Measurements from ENCODE around the gene PCGF6.
"Not testable (repeated sequence)": the region's sequence is repeated elsewhere in the genome, so short reads cannot be mapped to it uniquely, and the experiment has no call there.

Gene PCGF6, protein sequence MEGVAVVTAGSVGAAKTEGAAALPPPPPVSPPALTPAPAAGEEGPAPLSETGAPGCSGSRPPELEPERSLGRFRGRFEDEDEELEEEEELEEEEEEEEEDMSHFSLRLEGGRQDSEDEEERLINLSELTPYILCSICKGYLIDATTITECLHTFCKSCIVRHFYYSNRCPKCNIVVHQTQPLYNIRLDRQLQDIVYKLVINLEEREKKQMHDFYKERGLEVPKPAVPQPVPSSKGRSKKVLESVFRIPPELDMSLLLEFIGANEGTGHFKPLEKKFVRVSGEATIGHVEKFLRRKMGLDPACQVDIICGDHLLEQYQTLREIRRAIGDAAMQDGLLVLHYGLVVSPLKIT

DNA sequence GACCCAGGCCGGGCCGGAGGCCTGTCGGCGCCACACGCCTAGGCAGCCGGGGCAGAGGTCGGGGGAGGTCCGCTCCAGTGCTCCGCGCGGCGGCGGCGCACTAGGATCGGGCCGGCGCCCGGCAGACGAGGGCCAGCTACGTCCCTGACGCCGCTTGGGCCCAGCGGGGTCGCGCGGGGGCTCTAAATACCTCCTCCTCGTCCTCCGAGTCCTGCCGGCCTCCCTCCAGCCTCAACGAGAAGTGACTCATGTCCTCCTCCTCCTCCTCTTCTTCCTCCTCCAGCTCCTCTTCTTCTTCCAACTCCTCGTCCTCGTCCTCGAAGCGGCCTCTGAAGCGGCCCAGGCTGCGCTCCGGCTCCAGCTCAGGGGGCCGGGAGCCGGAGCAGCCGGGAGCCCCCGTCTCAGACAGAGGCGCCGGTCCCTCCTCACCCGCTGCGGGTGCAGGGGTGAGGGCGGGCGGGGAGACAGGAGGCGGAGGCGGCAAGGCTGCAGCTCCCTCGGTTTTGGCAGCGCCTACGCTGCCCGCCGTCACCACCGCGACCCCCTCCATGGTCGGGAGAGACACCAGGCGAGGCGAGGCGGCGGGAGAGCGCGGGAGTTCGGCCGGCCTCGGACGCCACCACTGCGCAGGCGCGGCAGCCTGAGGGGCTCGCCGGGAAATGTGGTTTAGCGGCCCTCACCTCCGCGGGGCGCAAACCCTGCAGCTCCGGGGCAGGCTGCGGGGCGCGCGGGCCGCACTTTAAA, at the start of gene PCGF6:
PCGF6 (minus strand) TSS at position 624 of the 744 bp plus-strand sequence; CDS start at position 550, 74 bp downstream.
- DNase-seq, result peak; percentile 73 to 90 (median 86)

DNA sequence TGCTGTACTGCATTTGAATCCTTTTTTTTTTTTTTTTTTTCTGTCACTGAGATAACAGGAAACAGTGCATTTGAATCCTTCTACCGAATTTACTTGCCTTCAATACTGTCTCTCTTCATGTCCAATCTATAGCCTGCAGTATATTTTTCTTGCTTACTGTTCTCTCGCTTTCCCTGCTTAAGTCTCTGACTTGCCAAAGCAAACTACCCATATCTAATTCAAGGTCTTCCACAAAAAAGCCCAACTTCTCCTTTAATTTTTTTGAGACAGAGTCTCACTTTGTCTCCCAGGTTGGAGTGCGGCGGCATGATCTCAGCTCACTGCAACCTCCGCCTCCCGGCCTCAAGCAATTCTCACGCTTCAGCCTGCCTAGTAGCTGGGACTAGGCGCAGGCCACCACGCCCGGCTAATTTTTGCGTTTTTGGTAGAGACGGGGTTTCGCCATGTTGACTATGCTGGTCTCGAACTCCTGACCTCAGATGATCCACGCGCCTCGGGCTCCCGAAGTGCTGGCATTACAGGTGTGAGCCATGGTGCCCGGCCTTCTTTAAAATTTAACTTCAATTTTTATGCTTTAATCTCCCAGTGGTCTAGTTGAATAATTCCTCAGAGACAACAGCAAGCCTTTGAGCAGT, 46.4 kb upstream of the PCGF6 start:
- no peak for DNase-seq

GRCh38 chr10:103396789-103397087, 45.8 kb upstream of the PCGF6 start:
- DNase-seq, result no peak

DNA sequence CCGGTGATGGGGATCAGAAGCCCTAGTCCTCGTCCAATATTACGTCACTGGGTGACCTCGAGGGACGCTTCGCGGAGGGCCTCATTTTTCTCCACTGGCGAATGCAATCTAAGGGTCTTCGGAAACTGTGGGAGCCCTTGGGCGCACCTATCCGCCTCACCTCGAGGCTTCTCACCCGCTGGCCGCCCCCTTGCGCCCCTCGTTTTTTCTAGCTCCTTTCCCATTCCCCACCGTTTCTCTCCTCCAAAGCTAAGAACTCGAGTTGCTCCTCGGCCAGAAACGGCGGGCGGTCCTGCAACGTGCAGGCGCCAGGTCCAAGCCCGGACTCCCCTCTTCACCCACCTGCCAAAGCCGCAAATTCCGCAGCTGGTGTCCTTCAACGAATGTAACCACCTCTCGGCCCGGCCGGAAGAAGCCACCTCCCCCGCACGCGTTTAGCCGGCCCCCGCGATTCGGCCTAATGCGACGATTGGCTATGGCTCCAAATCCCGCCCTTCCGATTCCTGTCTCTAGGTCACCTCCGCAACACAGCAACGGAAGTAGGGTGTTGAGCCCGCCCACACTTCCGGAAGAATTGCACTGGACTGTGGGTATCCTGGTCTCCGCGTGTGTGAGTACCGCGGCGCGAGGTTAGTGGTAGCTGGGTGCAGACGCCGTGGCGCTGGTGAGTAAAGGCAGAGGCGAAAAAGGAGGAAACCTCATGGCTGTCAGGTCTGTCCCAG, 45.3 kb upstream of the PCGF6 start, which contains the start of the genes ATP5MK and PDCD11:
ATP5MK (minus strand) TSS at position 409 of the 722 bp plus-strand sequence. CDS start 4,018 bp downstream, outside the sequence.
PDCD11 (plus strand) TSS at position 560 of the 722 bp plus-strand sequence. CDS start 1,801 bp downstream, outside the sequence.
- DNase-seq, result peak; percentile 90 to 96 (median 93)

DNA sequence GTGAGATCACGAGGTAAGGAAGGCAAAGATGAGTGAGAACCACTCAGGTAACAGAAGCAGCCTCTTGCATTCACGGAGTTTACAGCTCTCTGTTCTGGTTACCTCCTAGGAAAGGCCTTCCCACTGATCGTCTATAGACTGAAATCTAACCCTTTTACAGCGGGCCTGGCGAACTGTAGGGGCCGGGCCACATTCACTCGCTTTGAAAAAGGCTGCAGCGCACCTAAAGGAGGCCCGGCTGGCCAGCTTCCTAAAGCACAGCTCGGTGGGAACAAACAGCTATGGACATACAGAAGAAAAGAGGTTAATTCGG, 44.8 kb upstream of the PCGF6 start:
- DNase-seq, result peak in 2 of 3 experiments; percentile 24 to 49

DNA sequence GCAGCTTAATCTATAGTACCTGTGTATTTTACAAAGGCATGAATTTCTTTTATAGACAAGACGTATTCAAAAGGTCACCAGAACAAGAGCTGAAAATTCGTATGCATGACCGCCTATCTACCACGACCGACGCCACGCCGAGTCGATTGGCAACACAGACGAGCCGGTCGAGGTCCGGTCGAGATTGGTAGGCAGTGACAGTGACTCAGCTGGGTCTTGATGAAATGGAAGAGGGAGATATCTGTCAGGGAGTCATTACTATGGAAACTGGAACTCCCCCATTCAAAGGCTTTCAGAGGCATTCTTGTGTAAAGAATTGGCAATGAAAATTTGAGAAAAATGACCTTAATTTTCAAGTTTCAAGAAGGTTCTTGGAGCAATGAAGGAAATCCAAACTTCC, 43.2 kb upstream of the PCGF6 start:
- DNase-seq, result no peak

GRCh38 chr10:103382769-103383168, 31.8 kb upstream of the PCGF6 start:
- no peak for DNase-seq

DNA sequence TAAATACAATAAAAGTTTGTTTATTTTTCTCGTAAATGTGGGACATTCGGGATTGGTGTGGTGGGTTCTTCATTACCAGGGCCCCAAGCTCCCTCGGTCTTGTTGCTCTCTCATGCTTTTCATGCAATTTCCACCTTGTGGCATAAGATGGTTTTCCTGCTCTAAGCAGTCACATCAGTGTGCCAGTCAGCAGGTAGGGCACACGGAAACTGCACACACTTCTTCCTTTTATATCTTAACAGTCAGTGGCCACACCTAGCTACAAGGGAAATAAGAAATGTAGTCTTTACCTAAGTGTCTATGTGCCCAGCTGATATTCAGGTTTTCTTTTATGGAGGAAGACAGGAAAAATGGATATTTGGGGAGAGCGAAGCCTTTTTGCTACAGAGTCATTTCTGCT, 23.3 kb upstream of the PCGF6 start:
- DNase-seq, result no peak

GRCh38 chr10:103373544-103373943, 22.6 kb upstream of the PCGF6 start:
- DNase-seq, result no peak

DNA sequence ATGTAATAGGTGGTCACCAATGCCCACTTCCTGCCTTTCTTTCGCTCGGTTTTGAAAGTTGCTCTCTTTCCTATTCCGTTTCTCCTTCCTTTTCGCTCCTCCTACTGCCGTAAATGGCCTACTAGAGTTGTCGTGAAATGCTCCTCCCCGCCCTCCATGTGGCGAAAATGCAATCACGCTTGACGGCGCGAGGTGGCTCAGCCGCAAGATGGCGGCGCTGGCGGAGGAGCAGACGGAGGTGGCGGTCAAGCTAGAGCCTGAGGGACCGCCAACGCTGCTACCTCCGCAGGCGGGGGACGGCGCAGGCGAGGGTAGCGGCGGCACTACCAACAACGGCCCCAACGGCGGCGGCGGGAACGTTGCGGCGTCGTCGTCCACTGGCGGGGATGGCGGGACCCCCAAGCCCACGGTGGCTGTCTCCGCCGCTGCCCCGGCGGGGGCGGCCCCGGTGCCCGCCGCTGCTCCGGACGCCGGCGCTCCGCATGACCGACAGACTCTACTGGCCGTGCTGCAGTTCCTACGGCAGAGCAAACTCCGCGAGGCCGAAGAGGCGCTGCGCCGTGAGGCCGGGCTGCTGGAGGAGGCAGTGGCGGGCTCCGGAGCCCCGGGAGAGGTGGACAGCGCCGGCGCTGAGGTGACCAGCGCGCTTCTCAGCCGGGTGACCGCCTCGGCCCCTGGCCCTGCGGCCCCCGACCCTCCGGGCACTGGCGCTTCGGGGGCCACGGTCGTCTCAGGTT, 17.0 kb upstream of the PCGF6 start, which contains the start of gene TAF5:
TAF5 (plus strand) TSS at position 195 of the 737 bp plus-strand sequence; CDS start at position 209, 14 bp downstream.
- DNase-seq, result peak; percentile 87 to 94 (median 90)

GRCh38 chr10:103367379-103367781, 16.4 kb upstream of the PCGF6 start:
- DNase-seq, result peak in 1 of 3 experiments; percentile 15

DNA sequence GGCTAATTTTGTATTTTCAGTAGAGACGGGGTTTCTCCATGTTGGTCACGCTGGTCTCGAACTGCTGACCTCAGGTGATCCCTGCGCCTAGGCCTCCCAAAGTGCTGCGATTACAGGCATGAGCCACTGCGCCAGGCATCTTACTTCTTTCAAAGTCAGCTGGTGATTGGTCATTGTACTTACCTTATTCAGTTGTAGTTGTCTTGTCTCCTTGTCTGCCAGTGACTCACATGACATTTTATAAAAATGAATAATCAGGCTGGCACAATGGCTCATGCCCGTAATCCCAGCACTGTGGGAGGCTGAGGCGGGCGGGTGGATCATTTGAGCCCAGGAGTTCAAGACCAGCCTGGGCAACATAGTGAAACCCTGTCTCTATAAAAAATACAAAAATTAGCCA, 9.9 kb upstream of the PCGF6 start:
- not testable (repeated sequence) for DNase-seq

- not testable (repeated sequence) for DNase-seq
Observed at GRCh38 chr10:103359493-103359892, 8.6 kb upstream of the PCGF6 start.

DNA sequence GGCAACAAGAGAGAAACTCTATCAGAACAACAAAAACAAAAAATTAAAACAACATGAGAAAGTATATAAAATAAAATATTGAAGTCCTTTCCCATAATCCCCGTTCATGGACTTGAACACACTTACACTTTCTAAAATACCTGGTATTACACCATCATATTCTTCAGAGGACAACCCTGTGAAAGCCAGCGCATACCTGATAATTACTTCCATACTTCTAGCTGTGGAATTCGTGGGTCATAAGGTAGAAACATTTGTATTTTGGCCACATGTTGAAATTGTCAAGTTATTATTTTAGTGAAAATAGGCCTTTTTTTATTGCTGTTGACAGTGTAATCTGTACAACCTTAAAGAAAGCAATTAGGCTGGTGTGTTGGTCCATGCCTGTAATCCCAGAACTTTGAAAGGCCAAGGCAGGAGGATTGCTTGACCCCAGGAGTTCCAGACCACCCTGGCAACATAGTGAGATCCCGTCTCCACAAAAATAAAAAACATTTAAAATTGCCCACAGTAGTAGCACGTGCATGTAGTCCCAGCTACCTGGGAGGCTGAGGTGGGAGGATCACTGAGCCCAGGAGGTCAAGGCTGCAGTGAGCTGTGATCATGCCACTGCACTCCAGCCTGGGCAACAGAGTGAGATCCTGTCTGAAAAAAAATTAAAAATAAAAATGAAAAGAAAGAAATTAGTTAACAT, 5.1 kb upstream of the PCGF6 start:
- no peak for DNase-seq

DNA sequence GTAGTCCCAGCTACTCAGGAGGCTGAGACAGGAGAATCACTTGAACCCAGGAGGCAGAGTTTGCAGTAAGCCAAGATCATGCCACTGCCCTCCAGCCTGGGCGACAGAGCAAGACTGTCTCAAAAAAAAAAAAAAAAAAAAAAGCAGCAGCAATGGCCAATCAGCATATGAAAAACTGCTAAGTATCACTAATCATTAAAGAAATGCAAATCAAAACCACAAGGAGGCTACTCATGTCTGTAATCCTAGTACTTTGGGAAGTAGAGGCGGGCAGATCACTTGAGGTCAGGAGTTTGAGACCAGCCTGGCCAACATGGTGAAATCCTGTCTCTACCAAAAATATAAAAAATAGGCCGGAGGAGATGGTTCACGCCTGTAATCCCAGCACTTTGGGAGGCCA, 3.6 kb upstream of the PCGF6 start:
- DNase-seq, result not testable (repeated sequence)

DNA sequence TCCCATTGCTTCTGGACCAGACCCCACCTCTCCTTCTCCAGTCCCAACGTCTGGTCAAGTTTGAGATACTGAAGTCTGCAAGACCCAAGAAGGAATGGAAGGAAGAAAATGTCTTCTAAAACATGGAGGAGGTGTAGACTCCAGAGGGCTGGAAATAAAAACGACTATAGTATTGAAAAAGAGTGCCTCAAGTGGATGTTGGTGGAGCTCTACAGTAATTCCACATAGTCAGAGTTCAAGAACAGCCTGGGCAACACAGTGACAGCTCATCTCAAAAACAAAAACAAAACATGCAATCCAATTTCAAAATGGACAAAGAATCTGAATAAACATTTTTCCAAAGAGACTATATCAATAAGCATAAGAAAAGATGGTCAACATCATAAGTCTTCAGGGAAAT, 2.3 kb upstream of the PCGF6 start:
- DNase-seq, result no peak

- no peak for DNase-seq
Observed at GRCh38 chr10:103350175-103350516, 794 bp downstream of the PCGF6 start.

DNA sequence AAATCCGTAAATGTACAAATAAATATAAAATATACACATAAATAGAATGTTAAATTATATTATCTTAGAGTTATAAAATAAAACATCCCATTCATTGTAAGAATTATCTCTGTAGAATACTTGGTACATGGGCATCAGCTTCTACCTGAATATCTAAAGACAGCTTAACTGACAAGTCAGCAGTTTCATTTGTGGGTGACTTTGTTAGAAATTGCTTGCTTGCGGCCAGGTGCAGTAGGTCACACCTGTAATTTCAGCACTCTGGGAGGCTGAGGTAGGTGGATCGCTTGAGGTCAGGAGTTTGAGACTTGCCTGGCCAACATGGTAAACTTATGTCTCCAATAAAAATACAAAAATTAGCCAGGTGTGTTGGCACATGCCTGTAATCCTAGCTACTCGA, 14.6 kb downstream of the PCGF6 start:
- no peak for DNase-seq

DNA sequence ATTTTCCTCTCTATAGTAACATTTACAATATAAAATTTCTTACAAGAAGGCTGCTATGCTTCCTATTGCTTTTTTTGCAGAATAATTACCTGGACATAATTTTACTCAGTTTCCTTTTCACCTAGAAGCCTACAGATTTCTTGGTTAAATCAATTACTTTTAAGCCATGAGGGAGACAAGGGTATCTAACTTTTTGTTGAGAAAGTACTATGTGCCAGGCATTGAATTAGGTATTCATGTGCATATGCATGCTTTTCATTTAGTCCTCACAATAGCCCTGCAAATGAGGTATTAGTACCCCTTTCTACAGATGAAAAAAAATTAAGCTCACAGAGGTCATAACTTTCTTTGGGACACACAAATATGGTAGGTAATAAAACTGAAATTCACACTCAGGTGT, 16.4 kb downstream of the PCGF6 start:
- DNase-seq, result no peak

GRCh38 chr10:103333934-103334520, 16.9 kb downstream of the PCGF6 start:
- peak in 2 of 3 experiments; percentile 8 to 27 for DNase-seq

DNA sequence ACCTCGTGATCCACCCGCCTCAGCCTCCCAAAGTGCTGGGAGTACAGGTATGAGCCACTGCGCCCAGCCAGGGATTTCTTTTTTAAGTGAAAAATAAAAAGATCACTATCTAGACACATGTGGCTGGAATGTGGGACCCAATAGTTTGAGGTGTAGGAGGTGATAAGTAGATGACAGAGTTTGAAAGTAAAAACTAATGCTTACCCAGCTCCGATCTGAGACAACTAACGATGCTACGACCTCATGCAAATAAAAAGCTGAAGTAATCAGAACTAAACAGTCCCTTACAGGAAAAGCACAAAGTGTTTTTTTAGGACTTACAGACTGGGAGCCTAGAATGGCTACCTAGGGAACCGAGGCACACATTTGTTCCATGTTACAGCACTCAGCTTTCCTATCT, 23.0 kb downstream of the PCGF6 start:
- no peak for DNase-seq

Measured in NCI-H1417 (cell line).